AG10803 (cell line): ENCODE results near the gene DENND4B.

Experiments used
- DNase-seq: peaks from one replicate; pipeline ENCODE4 v3.0.0; 2010; ENCODE audit warnings: low read depth
- H3K4me3 ChIP-seq: 2 replicates; pipeline ENCODE4 v1.5.1; 2011; ENCODE audit warnings: mild to moderate bottlenecking, low read length, control low read depth
- TF ChIP-seq, protein P1 (sequence below): conservative IDR thresholded peaks from 2 replicates; pipeline ENCODE4 v1.5.1; 2011; ENCODE audit warnings: mild to moderate bottlenecking, low read length, control low read depth, inconsistent platforms

DENND4B gene

DNA sequence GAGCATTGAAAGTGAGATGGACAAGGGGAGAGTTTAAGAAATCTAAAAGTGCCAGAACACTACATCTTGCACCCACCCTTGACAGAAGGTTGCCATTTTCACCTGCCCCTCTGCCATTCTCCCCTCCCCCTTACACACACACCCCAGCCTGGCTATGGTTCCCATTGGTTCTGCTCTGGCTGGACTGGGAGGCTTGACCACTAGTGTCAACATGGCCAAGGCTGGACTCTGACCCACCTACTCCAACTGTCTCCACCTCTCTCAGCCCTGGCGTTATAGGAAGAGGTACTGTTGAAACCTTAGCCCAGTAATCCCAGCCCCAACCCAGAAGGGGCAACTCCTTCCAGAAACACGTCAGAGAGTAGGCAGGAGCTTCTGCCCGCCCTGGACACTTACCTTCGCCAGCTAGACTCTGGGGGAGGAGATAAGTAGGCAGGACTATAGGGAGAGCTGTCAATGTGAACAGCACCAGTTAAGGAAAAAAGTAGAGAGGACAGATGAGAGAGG, 7.4 kb upstream of the DENND4B start:
- DNase-seq = no peak
- TF ChIP-seq, protein P1, sequence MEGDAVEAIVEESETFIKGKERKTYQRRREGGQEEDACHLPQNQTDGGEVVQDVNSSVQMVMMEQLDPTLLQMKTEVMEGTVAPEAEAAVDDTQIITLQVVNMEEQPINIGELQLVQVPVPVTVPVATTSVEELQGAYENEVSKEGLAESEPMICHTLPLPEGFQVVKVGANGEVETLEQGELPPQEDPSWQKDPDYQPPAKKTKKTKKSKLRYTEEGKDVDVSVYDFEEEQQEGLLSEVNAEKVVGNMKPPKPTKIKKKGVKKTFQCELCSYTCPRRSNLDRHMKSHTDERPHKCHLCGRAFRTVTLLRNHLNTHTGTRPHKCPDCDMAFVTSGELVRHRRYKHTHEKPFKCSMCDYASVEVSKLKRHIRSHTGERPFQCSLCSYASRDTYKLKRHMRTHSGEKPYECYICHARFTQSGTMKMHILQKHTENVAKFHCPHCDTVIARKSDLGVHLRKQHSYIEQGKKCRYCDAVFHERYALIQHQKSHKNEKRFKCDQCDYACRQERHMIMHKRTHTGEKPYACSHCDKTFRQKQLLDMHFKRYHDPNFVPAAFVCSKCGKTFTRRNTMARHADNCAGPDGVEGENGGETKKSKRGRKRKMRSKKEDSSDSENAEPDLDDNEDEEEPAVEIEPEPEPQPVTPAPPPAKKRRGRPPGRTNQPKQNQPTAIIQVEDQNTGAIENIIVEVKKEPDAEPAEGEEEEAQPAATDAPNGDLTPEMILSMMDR = no peak
- no peak overlapping the region for H3K4me3 ChIP-seq

DNA sequence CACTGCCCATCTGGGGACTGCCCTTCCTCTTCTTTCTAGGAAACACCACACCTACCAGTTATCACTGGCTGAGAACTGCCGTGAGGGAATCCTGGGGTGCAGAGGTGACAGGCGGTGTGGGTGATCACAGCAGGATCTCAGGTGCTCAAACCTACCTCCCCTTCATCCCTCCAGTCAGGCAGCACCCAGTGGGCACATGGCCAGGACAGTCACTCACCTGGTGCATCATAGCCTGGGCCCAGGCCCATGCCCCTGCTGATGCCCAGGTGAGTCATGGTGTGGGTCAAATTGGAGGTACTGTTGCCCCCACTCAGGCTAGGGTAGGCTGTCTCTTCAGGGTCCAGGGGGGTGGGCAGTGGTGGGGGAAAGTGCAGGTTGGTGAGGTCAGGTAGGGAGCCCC, 5.3 kb upstream of the DENND4B start:
- H3K4me3 ChIP-seq = no peak overlapping the region
- TF ChIP-seq, protein P1 = no peak
- no peak for DNase-seq

DNA sequence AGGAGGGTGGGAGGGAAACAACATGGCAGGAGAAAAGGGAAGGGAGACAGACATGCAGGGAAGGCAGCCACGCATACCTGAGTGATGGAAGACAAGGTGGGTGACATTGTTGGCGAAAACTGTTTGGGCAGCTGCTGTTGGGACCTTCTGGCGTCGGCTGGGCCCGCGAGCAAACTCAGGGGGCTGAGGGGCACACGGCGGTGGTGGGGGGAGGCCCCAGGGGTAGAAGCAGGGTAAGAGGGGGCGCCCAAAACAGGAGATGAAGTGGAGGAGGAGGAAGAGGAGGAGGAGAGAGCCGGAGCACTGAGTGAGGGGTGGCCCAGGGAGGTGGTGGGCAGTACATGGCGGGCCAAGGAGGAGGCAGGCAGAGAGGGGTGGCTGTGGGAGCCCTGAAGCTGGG, 4.7 kb upstream of the DENND4B start:
- TF ChIP-seq, protein P1 = no peak
- no peak for DNase-seq
- no peak overlapping the region for H3K4me3 ChIP-seq

DNA sequence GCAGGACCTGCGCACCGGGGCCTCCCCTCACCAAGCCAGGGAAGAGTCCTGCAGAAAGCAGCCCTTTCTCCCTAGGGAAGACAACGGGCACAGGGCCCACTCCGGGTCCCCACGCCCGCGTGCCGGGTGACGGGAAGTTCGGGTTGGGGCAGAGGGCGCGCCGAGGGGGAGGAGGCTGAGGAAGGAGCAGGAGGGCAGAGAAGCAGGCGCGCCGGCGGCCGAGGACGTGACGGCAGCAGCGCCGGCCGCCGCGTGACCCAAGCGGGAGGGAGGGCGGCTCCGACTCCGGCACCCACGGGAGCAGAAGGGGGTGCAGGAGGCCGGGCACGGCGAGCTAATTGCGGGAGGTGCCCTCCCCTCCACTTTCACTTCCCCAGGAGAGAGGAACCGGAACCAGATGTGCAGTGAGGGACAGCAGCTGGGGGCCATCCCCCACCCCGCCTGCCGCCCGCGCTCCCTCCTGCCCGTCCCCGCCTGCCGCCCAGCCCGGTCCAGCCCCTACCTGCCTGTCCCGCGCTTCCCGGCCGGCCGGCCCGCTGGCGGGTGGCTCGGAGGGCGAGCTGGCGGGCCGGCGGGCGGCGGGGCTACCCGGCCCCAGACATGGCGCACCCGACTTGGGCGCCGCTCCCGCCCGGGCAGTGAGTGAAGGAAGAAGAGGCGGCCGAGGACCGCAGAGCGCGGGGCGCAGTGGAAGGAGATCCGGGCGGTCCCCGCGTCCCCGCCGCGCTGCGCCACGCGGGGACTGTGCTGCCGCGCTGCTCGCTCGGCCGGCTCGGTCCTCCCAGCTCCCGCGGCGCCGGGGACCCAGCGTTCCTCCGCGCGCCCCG, 510 bp downstream of the DENND4B start:
- peak overlapping the region; percentile 85 for H3K4me3 ChIP-seq
- DNase-seq = peak; percentile 74
- TF ChIP-seq, protein P1 = no peak

DNA sequence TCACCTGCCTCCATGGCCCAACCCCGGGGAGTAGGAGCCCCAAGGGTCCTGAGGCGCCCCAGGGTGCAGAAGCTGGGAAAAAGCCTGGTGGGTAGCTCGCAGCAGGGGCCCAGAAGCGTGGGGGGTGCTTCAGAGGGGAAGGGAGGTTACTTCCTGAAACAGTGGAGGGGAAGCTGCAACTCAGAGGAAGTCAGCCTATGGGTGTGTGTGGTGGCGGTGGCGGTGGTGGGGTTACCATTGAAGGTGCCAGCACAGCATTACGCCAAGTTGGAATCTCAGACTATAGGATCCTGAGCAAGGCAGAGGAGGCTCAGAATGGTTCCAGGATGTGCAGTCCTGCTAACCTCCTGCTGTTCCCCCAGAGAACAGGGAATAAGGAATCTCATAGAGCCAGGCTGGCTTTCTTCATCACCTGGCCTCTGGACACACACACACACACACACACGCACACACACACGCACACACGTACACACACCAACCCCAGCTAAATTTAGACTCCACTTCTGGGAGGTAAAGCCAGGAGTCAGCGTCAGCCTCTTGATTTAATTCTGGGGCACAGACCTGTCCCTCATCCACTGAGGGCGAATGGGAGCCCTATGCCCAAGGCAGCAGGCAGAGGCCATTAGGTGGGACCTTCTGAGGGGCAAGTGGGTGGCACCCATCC, 1.3 kb downstream of the DENND4B start:
- DNase-seq = peak; percentile 53
- TF ChIP-seq, protein P1 = no peak
- peak overlapping the region; percentile 85 for H3K4me3 ChIP-seq

DNA sequence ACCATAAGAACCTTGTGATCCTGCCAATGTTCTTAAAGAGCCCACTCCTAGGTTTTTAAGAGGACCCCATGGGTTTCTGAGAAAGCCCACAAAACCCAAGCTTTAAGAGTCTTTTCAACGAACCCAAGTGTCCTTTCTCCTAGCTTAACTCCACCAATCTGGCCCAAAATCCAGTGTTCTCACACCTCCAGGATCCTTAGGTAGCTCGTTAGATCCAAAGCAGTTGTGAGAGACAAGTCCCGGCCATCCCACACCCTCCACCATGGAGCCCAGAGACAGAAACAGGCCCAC, 1.7 kb downstream of the DENND4B start:
- peak overlapping the region; percentile 85 for H3K4me3 ChIP-seq
- DNase-seq = no peak
- TF ChIP-seq, protein P1 = no peak
